NCI-H1417 (cell line): Measurements from ENCODE around the gene NDST3.

Source experiments
- DNase-seq, 3 experiments: peaks; one replicate each; lab custom pipeline; 2025; lab: John Stamatoyannopoulos, UW

Gene NDST3

GRCh38 chr4:118081434-118081833 lies 47.1 kb downstream of the NDST3 start:
- DNase-seq = peak in 1 of 3 experiments; percentile 33

GRCh38 chr4:118082182-118082581 lies 47.9 kb downstream of the NDST3 start:
- DNase-seq = no peak

GRCh38 chr4:118085700-118086099 lies 51.4 kb downstream of the NDST3 start:
- no peak for DNase-seq

GRCh38 chr4:118086344-118086743 lies 52.1 kb downstream of the NDST3 start:
- no peak for DNase-seq

GRCh38 chr4:118087366-118087765 lies 53.1 kb downstream of the NDST3 start:
- no peak for DNase-seq

GRCh38 chr4:118099106-118099505 lies 64.8 kb downstream of the NDST3 start:
- no peak for DNase-seq

GRCh38 chr4:118102195-118102594 lies 67.9 kb downstream of the NDST3 start:
- DNase-seq = no peak

- DNase-seq = no peak
Measured at GRCh38 chr4:118112117-118113046, 78.1 kb downstream of the NDST3 start.

GRCh38 chr4:118113220-118113619 lies 78.9 kb downstream of the NDST3 start:
- no peak for DNase-seq

- no peak for DNase-seq
Measured at GRCh38 chr4:118114720-118115119, 80.4 kb downstream of the NDST3 start.

- DNase-seq = no peak
Measured at GRCh38 chr4:118120120-118120760, 86.0 kb downstream of the NDST3 start.

- DNase-seq = no peak
Measured at GRCh38 chr4:118124997-118125396, 90.7 kb downstream of the NDST3 start.

- no peak for DNase-seq
Measured at GRCh38 chr4:118139241-118139640, 105.0 kb downstream of the NDST3 start.

- DNase-seq = no peak
Measured at GRCh38 chr4:118141240-118141639, 107.0 kb downstream of the NDST3 start.

GRCh38 chr4:118154649-118155048 lies 120.4 kb downstream of the NDST3 start:
- no peak for DNase-seq

- DNase-seq = no peak
Measured at GRCh38 chr4:118155516-118155915, 121.2 kb downstream of the NDST3 start.

GRCh38 chr4:118158763-118159375 lies 124.6 kb downstream of the NDST3 start:
- DNase-seq = no peak

- DNase-seq = no peak
Measured at GRCh38 chr4:118167306-118167705, 133.0 kb downstream of the NDST3 start.

GRCh38 chr4:118171381-118171780 lies 137.1 kb downstream of the NDST3 start:
- no peak for DNase-seq

GRCh38 chr4:118173126-118173525 lies 138.8 kb downstream of the NDST3 start:
- DNase-seq = no peak

- DNase-seq = no peak
Measured at GRCh38 chr4:118173956-118174725, 139.9 kb downstream of the NDST3 start.

GRCh38 chr4:118175506-118175905 lies 141.2 kb downstream of the NDST3 start:
- no peak for DNase-seq
